Upper lobe of left lung (tissue), 6 donors: ENCODE measurements around the gene PAX2. TPM values are rescaled to one million over a fixed set of nuclear protein-coding genes. Genes with fewer than 3 reads are reported as not detected.
A peak's percentile ranks its signal among the peaks of the same experiment; 100 is the strongest.

Experiments used
- ATAC-seq, 2 donors: fragments of 200-7000 bp; cut with Tn5 transposase; one replicate each; pipeline ENCODE4 v1.9.1; 2022; ENCODE audit warnings: mild to moderate bottlenecking in 2 of 2, moderate library complexity in 2 of 2; ENCODE audit not compliant: low FRiP score in 2 of 2
- DNase-seq, 2 donors: peaks; one replicate each; pipeline ENCODE4 v3.0.0-alpha.2; 2019 to 2020
- H3K27ac ChIP-seq, 4 donors: fragments of 200-600 bp; sonication (generic); one replicate each; pipeline ENCODE4 v1.5.1; 2016 to 2019
- H3K27me3 ChIP-seq, 4 donors: fragments of 200-600 bp; sonication (generic); one replicate each; pipeline ENCODE4 v1.5.1; 2017 to 2019
- H3K36me3 ChIP-seq, 4 donors: fragments of 200-600 bp; sonication (generic); one replicate each; pipeline ENCODE4 v1.5.1; 2016 to 2019
- H3K4me1 ChIP-seq, 4 donors: fragments of 200-600 bp; sonication (generic); one replicate each; pipeline ENCODE4 v1.5.1; 2018 to 2019
- H3K4me3 ChIP-seq, 4 donors: fragments of 200-600 bp; sonication (generic); one replicate each; pipeline ENCODE4 v1.5.1; 2017 to 2019; ENCODE audit warnings: mild to moderate bottlenecking in 2 of 4, moderate library complexity in 1 of 4
- H3K9me3 ChIP-seq, 4 donors: fragments of 200-600 bp; sonication (generic); one replicate each; pipeline ENCODE4 v1.5.1; 2018 to 2019
- EP300 ChIP-seq, 4 donors: sonication (generic); formaldehyde crosslinking; IDR thresholded peaks; one replicate each; pipeline ENCODE4 v1.5.1; 2017; ENCODE audit warnings: antibody characterized with exemption in 4 of 4, control low read depth in 2 of 4
- POLR2A ChIP-seq, 4 donors: fragments of 450-650 bp; IDR thresholded peaks; one replicate each; pipeline ENCODE4 v1.5.1; 2016 to 2017; ENCODE audit warnings: antibody characterized with exemption in 4 of 4, mild to moderate bottlenecking in 2 of 4
- POLR2AphosphoS5 ChIP-seq, 2 donors: sonication (generic); formaldehyde crosslinking; IDR thresholded peaks; one replicate each; pipeline ENCODE4 v1.5.1; 2017; ENCODE audit warnings: antibody characterized with exemption in 2 of 2
- WGBS, 2 donors: methylation state at CpG; one replicate each; pipeline ENCODE4 v1.1.5; 2017 to 2018; 5-methylcytosine and 5-hydroxymethylcytosine counted together
- total RNA-seq, 6 donors: library from RNA; depleted of rRNA in 4 of 6; stranded (reverse); fragments of >200 nt in 4 of 6; gene quantifications; one replicate each; pipeline versions ENCODE4 v1.1.0 to v1.2.1, GENCODE V29; 2016 to 2021
- TF ChIP-seq, protein P1 (sequence below), 6 experiments: fragments of 450-650 bp in 4 of 6; fragments of 200-600 bp in 2 of 6; sonication (generic) in 2 of 6; IDR thresholded peaks; one replicate each; pipeline ENCODE4 v1.5.1; 2016 to 2019; ENCODE audit warnings: antibody characterized with exemption in 6 of 6
- donor health status: DM: no; HTN: no; CAD: no; lungs with moderate emphysema.
- donor health status: DM: no; HTN: yes; CAD: no; lungs with severe emphysema.

The PAX2 gene
- total RNA-seq, 6 donors from 2014 or later: 0.07 TPM; not detected in 5

- Histone ChIP-seq H3K4me3 (no peak overlapping the region), H3K27me3 (peaks cover 0 to 13% (median 7%) of the 10 kb centered on the region in 4 donors), H3K27ac (no peak overlapping the region), H3K36me3 (no peaks in the 10 kb centered on the region), H3K4me1 (peaks cover 0 to 4% (median 2%) of the 10 kb centered on the region in 4 donors), H3K9me3 (no peaks in the 10 kb centered on the region)
- no peak for ATAC-seq
- 78 to 84% methylated on average over 9 of the region's 9 CpGs for WGBS, 2 donors
- DNase-seq: no peak
- TF ChIP-seq POLR2AphosphoS5 (IDR thresholded peaks at IDR 0.05) (no peak), EP300 (IDR thresholded peaks at IDR 0.05) (no peak), POLR2A (IDR thresholded peaks at IDR 0.05) (no peak)
- TF ChIP-seq, protein P1, sequence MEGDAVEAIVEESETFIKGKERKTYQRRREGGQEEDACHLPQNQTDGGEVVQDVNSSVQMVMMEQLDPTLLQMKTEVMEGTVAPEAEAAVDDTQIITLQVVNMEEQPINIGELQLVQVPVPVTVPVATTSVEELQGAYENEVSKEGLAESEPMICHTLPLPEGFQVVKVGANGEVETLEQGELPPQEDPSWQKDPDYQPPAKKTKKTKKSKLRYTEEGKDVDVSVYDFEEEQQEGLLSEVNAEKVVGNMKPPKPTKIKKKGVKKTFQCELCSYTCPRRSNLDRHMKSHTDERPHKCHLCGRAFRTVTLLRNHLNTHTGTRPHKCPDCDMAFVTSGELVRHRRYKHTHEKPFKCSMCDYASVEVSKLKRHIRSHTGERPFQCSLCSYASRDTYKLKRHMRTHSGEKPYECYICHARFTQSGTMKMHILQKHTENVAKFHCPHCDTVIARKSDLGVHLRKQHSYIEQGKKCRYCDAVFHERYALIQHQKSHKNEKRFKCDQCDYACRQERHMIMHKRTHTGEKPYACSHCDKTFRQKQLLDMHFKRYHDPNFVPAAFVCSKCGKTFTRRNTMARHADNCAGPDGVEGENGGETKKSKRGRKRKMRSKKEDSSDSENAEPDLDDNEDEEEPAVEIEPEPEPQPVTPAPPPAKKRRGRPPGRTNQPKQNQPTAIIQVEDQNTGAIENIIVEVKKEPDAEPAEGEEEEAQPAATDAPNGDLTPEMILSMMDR (IDR thresholded peaks at IDR 0.05): no peak
Measured at GRCh38 chr10:100705139-100705538, 40.2 kb upstream of the PAX2 start.

GRCh38 chr10:100707261-100707848 lies 38.0 kb upstream of the PAX2 start:
- H3K27me3 ChIP-seq: peaks cover 0 to 32% (median 18%) of the 10 kb centered on the region in 4 donors
- ATAC-seq (no peak), DNase-seq (no peak)
- no peak overlapping the region for H3K27ac ChIP-seq
- H3K4me1 ChIP-seq: peaks cover 0 to 6% (median 3%) of the 10 kb centered on the region in 4 donors
- TF ChIP-seq, protein P1 (IDR thresholded peaks at IDR 0.05): no peak
- TF ChIP-seq POLR2A (IDR thresholded peaks at IDR 0.05) (no peak), POLR2AphosphoS5 (IDR thresholded peaks at IDR 0.05) (no peak), EP300 (IDR thresholded peaks at IDR 0.05) (no peak)
- 81 to 82% methylated on average over 6 of the region's 6 CpGs for WGBS, 2 donors
- H3K9me3 ChIP-seq: no peaks in the 10 kb centered on the region
- no peak overlapping the region for H3K4me3 ChIP-seq
- H3K36me3 ChIP-seq: no peaks in the 10 kb centered on the region

- 13% methylated on average over 15 to 22 of the region's 26 CpGs for WGBS, 2 donors
- no peak overlapping the region for H3K4me3 ChIP-seq
- ATAC-seq (no peak), DNase-seq (peak in 1 of 2 donors; percentile 36)
- H3K36me3 ChIP-seq: no peaks in the 10 kb centered on the region
- no peak overlapping the region for H3K27ac ChIP-seq
- peaks cover 0 to 53% (median 28%) of the 10 kb centered on the region in 4 donors for H3K27me3 ChIP-seq
- peaks cover 0 to 16% (median 7%) of the 10 kb centered on the region in 4 donors for H3K4me1 ChIP-seq
- TF ChIP-seq POLR2AphosphoS5 (IDR thresholded peaks at IDR 0.05) (no peak), POLR2A (IDR thresholded peaks at IDR 0.05) (no peak), EP300 (IDR thresholded peaks at IDR 0.05) (no peak)
- TF ChIP-seq, protein P1 (IDR thresholded peaks at IDR 0.05): no peak
- H3K9me3 ChIP-seq: no peaks in the 10 kb centered on the region
Measured at GRCh38 chr10:100709146-100710082, 36.0 kb upstream of the PAX2 start.

- peaks cover 0 to 17% (median 7%) of the 10 kb centered on the region in 4 donors for H3K4me1 ChIP-seq
- TF ChIP-seq POLR2AphosphoS5 (IDR thresholded peaks at IDR 0.05) (no peak), EP300 (IDR thresholded peaks at IDR 0.05) (no peak), POLR2A (IDR thresholded peaks at IDR 0.05) (no peak)
- TF ChIP-seq, protein P1 (IDR thresholded peaks at IDR 0.05): no peak
- no peaks in the 10 kb centered on the region for H3K9me3 ChIP-seq
- no peaks in the 10 kb centered on the region for H3K36me3 ChIP-seq
- H3K27me3 ChIP-seq: peaks cover 0 to 62% (median 31%) of the 10 kb centered on the region in 4 donors
- 6 to 9% methylated on average over 31 to 42 of the region's 48 CpGs for WGBS, 2 donors
- ATAC-seq: no peak
- peak in 1 of 2 donors; percentile 84 for DNase-seq
- peak overlapping the region in 1 of 4 donors; percentile 5 for H3K4me3 ChIP-seq
- H3K27ac ChIP-seq: no peak overlapping the region
Measured at GRCh38 chr10:100710151-100710871, 35.1 kb upstream of the PAX2 start.
